Dermis blood vessel endothelial cell (primary cell): ENCODE data around the gene XDH. TPM values are rescaled to one million over a fixed set of nuclear protein-coding genes. Genes with fewer than 3 reads are reported as not detected.

ENCODE experiments used
- DNase-seq: peaks from one replicate; pipeline ENCODE4 v3.0.0; 2010
- total RNA-seq: library from RNA; depleted of rRNA; stranded (reverse); fragments of >200 nt; gene quantifications from 2 replicates; pipeline ENCODE4 v1.2.3, GENCODE V29; 2014

Gene XDH
- total RNA-seq, result not detected in 2 replicates

- no peak for DNase-seq
Observed at GRCh38 chr2:31414601-31415241, at the start of gene XDH. Gene XDH, minus strand, starts transcription at chr2:31414742. Its CDS starts 76 bp downstream, at chr2:31414666.

- no peak for DNase-seq
Observed at GRCh38 chr2:31457651-31458050, 43.1 kb upstream of the XDH start.

GRCh38 chr2:31446848-31447247 is 32.3 kb upstream of the XDH start:
- DNase-seq, result no peak

GRCh38 chr2:31442376-31442775 is 27.8 kb upstream of the XDH start:
- DNase-seq, result no peak

- DNase-seq, result no peak
Observed at GRCh38 chr2:31440764-31441163, 26.2 kb upstream of the XDH start.

- no peak for DNase-seq
Observed at GRCh38 chr2:31434911-31435310, 20.4 kb upstream of the XDH start.

- DNase-seq, result no peak
Observed at GRCh38 chr2:31433541-31433940, 19.0 kb upstream of the XDH start.

- no peak for DNase-seq
Observed at GRCh38 chr2:31430439-31431165, 16.1 kb upstream of the XDH start.

GRCh38 chr2:31429759-31430438 is 15.4 kb upstream of the XDH start:
- no peak for DNase-seq

- DNase-seq, result no peak
Observed at GRCh38 chr2:31429040-31429439, 14.5 kb upstream of the XDH start.

GRCh38 chr2:31428001-31428418 is 13.5 kb upstream of the XDH start:
- no peak for DNase-seq

GRCh38 chr2:31426096-31426495 is 11.6 kb upstream of the XDH start:
- DNase-seq, result no peak

GRCh38 chr2:31421634-31422033 is 7.1 kb upstream of the XDH start:
- DNase-seq, result no peak

- DNase-seq, result no peak
Observed at GRCh38 chr2:31420936-31421335, 6.4 kb upstream of the XDH start.

GRCh38 chr2:31419386-31419785 is 4.8 kb upstream of the XDH start:
- DNase-seq, result no peak

- DNase-seq, result no peak
Observed at GRCh38 chr2:31415421-31415820, 879 bp upstream of the XDH start.

- DNase-seq, result no peak
Observed at GRCh38 chr2:31413862-31414550, 536 bp downstream of the XDH start.

- no peak for DNase-seq
Observed at GRCh38 chr2:31413025-31413424, 1.5 kb downstream of the XDH start.

GRCh38 chr2:31411771-31412170 is 2.8 kb downstream of the XDH start:
- no peak for DNase-seq

GRCh38 chr2:31406593-31407385 is 7.8 kb downstream of the XDH start:
- DNase-seq, result no peak

GRCh38 chr2:31404827-31405226 is 9.7 kb downstream of the XDH start:
- no peak for DNase-seq

- DNase-seq, result no peak
Observed at GRCh38 chr2:31404302-31404701, 10.2 kb downstream of the XDH start.
